GM12892 (cell line): ENCODE data around the gene AKAP12.

ENCODE experiments used
- POLR2A ChIP-seq: IDR thresholded peaks from 2 replicates; pipeline ENCODE4 v1.6.1; 2011; ENCODE audit warnings: low read depth, low read length, control low read depth
- POLR2AphosphoS5 ChIP-seq: IDR thresholded peaks from 2 replicates; pipeline ENCODE4 v1.6.1; 2011; ENCODE audit warnings: low read depth, low read length, control low read depth
- TAF1 ChIP-seq: IDR thresholded peaks from 2 replicates; pipeline ENCODE4 v1.6.1; 2011; ENCODE audit warnings: low read depth, mild to moderate bottlenecking, control low read depth, low read length, borderline replicate concordance

- TF ChIP-seq POLR2AphosphoS5, result no peak
- no peak for TF ChIP-seq POLR2A
- no peak for TF ChIP-seq TAF1
Measured at GRCh38 chr6:151300267-151300991, 60.7 kb downstream of the AKAP12 start.
